ENCODE data around the gene ALG12. TPM values are rescaled to one million over a fixed set of nuclear protein-coding genes. Genes with fewer than 3 reads are reported as not detected.

The ALG12 gene
- total and polyA plus RNA-seq, 2 of the 13 experiments (the other 11 are each of a cell fraction or from before 2014, with no cell fraction given) = 7.8 to 15.8 TPM

DNA sequence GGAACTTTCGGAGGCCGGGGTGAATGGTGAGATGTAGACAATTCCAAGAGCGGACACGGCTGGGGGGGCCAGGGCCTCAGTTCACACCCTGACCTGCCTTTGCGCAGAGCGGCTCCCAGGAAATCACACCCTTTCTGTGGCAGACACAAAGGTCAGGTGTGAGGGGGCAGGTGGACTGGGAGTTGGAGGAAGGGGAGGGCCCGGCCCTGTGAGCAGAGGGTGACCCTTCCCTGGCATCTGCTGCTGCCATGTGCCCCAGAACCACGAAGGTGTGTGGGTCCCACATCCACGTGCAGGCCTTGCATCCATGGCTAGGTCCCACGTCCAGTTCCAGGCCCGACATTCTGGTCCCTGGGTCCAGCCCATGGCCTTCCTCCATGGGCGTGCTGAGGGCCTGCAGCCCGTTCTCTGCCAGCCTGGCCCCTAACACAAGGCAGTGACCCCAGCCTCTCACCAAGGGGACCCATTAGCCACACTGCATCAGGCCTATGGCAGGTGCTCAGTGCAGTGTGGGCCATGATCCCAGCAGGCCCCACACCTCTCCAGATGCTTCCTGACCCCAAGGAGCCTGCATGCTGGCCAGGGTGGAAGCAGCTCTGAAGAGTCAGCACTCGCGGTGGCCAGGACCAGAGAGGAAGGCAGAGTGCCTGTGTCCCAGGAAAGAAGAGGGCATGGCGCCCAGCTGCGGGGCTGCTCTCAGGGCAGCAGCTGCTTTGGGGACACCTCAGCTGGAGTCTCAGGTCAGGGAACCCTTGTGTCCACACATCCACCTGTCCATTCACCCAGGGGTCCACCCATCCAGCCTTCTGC lies 23.5 kb upstream of the ALG12 start (continued):
- TF ChIP-seq, protein P1, sequence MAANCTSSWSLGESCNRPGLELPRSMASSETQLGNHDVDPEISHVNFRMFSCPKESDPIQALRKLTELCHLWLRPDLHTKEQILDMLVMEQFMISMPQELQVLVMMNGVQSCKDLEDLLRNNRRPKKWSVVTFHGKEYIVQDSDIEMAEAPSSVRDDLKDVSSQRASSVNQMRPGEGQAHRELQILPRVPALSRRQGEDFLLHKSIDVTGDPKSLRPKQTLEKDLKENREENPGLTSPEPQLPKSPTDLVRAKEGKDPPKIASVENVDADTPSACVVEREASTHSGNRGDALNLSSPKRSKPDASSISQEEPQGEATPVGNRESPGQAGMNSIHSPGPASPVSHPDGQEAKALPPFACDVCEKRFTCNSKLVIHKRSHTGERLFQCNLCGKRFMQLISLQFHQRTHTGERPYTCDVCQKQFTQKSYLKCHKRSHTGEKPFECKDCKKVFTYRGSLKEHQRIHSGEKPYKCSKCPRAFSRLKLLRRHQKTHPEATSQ (CRISPR knock-in tag; IDR thresholded peaks at IDR 0.05; ENCODE audit: borderline replicate concordance) = no peak
- TF ChIP-seq KLF16 (CRISPR knock-in tag; IDR thresholded peaks at IDR 0.05) (no peak), SALL1 (CRISPR knock-in tag; IDR thresholded peaks at IDR 0.05) (peak; percentile 28; the same call in 1 of the 2 replicates), ZNF138 (CRISPR knock-in tag; IDR thresholded peaks at IDR 0.05; ENCODE audit: low read depth) (0 out of 2 replicates have a peak, but pooled peaks have one; percentile 30), ATF7-NPFF (CRISPR knock-in tag; IDR thresholded peaks at IDR 0.05; ENCODE audit: low read depth) (no peak), HNF4G (IDR thresholded peaks at IDR 0.05; ENCODE audit: borderline replicate concordance, low read depth, low read length) (no peak), HNF4G (CRISPR knock-in tag; IDR thresholded peaks at IDR 0.05; ENCODE audit: borderline replicate concordance, low read depth) (no peak; the same call in 1 of the 2 replicates), SRF (IDR thresholded peaks at IDR 0.05; ENCODE audit: low read depth, low read length) (no peak), ZMYM4 (CRISPR knock-in tag; IDR thresholded peaks at IDR 0.05) (no peak), ZNF644 (CRISPR knock-in tag; IDR thresholded peaks at IDR 0.05; ENCODE audit: low read depth) (no peak), ZNF780A (CRISPR knock-in tag; IDR thresholded peaks at IDR 0.05) (no peak), ERF (CRISPR knock-in tag; IDR thresholded peaks at IDR 0.05) (no peak; the same call in 1 of the 2 replicates)
- TF ChIP-seq, protein P2, sequence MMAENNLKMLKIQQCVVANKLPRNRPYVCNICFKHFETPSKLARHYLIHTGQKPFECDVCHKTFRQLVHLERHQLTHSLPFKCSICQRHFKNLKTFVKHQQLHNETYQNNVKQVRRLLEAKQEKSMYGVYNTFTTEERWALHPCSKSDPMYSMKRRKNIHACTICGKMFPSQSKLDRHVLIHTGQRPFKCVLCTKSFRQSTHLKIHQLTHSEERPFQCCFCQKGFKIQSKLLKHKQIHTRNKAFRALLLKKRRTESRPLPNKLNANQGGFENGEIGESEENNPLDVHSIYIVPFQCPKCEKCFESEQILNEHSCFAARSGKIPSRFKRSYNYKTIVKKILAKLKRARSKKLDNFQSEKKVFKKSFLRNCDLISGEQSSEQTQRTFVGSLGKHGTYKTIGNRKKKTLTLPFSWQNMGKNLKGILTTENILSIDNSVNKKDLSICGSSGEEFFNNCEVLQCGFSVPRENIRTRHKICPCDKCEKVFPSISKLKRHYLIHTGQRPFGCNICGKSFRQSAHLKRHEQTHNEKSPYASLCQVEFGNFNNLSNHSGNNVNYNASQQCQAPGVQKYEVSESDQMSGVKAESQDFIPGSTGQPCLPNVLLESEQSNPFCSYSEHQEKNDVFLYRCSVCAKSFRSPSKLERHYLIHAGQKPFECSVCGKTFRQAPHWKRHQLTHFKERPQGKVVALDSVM (CRISPR knock-in tag; IDR thresholded peaks at IDR 0.05) = no peak
- TF ChIP-seq, protein P3, sequence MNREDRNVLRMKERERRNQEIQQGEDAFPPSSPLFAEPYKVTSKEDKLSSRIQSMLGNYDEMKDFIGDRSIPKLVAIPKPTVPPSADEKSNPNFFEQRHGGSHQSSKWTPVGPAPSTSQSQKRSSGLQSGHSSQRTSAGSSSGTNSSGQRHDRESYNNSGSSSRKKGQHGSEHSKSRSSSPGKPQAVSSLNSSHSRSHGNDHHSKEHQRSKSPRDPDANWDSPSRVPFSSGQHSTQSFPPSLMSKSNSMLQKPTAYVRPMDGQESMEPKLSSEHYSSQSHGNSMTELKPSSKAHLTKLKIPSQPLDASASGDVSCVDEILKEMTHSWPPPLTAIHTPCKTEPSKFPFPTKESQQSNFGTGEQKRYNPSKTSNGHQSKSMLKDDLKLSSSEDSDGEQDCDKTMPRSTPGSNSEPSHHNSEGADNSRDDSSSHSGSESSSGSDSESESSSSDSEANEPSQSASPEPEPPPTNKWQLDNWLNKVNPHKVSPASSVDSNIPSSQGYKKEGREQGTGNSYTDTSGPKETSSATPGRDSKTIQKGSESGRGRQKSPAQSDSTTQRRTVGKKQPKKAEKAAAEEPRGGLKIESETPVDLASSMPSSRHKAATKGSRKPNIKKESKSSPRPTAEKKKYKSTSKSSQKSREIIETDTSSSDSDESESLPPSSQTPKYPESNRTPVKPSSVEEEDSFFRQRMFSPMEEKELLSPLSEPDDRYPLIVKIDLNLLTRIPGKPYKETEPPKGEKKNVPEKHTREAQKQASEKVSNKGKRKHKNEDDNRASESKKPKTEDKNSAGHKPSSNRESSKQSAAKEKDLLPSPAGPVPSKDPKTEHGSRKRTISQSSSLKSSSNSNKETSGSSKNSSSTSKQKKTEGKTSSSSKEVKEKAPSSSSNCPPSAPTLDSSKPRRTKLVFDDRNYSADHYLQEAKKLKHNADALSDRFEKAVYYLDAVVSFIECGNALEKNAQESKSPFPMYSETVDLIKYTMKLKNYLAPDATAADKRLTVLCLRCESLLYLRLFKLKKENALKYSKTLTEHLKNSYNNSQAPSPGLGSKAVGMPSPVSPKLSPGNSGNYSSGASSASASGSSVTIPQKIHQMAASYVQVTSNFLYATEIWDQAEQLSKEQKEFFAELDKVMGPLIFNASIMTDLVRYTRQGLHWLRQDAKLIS (CRISPR knock-in tag; IDR thresholded peaks at IDR 0.05) = no peak
- TF ChIP-seq, protein P4, sequence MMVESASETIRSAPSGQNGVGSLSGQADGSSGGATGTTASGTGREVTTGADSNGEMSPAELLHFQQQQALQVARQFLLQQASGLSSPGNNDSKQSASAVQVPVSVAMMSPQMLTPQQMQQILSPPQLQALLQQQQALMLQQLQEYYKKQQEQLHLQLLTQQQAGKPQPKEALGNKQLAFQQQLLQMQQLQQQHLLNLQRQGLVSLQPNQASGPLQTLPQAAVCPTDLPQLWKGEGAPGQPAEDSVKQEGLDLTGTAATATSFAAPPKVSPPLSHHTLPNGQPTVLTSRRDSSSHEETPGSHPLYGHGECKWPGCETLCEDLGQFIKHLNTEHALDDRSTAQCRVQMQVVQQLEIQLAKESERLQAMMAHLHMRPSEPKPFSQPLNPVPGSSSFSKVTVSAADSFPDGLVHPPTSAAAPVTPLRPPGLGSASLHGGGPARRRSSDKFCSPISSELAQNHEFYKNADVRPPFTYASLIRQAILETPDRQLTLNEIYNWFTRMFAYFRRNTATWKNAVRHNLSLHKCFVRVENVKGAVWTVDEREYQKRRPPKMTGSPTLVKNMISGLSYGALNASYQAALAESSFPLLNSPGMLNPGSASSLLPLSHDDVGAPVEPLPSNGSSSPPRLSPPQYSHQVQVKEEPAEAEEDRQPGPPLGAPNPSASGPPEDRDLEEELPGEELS (CRISPR knock-in tag; IDR thresholded peaks at IDR 0.05) = 0 out of 2 replicates have a peak, but pooled peaks have one; percentile 54
- TF ChIP-seq, protein P5, sequence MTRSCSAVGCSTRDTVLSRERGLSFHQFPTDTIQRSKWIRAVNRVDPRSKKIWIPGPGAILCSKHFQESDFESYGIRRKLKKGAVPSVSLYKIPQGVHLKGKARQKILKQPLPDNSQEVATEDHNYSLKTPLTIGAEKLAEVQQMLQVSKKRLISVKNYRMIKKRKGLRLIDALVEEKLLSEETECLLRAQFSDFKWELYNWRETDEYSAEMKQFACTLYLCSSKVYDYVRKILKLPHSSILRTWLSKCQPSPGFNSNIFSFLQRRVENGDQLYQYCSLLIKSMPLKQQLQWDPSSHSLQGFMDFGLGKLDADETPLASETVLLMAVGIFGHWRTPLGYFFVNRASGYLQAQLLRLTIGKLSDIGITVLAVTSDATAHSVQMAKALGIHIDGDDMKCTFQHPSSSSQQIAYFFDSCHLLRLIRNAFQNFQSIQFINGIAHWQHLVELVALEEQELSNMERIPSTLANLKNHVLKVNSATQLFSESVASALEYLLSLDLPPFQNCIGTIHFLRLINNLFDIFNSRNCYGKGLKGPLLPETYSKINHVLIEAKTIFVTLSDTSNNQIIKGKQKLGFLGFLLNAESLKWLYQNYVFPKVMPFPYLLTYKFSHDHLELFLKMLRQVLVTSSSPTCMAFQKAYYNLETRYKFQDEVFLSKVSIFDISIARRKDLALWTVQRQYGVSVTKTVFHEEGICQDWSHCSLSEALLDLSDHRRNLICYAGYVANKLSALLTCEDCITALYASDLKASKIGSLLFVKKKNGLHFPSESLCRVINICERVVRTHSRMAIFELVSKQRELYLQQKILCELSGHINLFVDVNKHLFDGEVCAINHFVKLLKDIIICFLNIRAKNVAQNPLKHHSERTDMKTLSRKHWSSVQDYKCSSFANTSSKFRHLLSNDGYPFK (CRISPR knock-in tag; IDR thresholded peaks at IDR 0.05; ENCODE audit: borderline replicate concordance) = peak; percentile 56; the same call in 1 of the 2 replicates
